Testis (tissue), 2 donors: Measurements from ENCODE around the gene IGFBP7.

Experiments used
- POLR2A ChIP-seq: fragments of 450-650 bp; IDR thresholded peaks from one replicate; pipeline ENCODE4 v1.6.1; 2017; ENCODE audit warnings: antibody characterized with exemption, mild to moderate bottlenecking, moderate library complexity
- TF ChIP-seq, protein P1 (sequence below), 3 experiments: fragments of 450-650 bp in 2 of 3; fragments of 200-600 bp in 1 of 3; sonication (generic) in 1 of 3; IDR thresholded peaks; one replicate each; pipeline ENCODE4 v1.5.1; 2016 to 2019; ENCODE audit warnings: antibody characterized with exemption in 3 of 3, mild to moderate bottlenecking in 2 of 3, moderate library complexity in 1 of 3

- TF ChIP-seq, protein P1, sequence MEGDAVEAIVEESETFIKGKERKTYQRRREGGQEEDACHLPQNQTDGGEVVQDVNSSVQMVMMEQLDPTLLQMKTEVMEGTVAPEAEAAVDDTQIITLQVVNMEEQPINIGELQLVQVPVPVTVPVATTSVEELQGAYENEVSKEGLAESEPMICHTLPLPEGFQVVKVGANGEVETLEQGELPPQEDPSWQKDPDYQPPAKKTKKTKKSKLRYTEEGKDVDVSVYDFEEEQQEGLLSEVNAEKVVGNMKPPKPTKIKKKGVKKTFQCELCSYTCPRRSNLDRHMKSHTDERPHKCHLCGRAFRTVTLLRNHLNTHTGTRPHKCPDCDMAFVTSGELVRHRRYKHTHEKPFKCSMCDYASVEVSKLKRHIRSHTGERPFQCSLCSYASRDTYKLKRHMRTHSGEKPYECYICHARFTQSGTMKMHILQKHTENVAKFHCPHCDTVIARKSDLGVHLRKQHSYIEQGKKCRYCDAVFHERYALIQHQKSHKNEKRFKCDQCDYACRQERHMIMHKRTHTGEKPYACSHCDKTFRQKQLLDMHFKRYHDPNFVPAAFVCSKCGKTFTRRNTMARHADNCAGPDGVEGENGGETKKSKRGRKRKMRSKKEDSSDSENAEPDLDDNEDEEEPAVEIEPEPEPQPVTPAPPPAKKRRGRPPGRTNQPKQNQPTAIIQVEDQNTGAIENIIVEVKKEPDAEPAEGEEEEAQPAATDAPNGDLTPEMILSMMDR (IDR thresholded peaks at IDR 0.05) = no peak
- no peak for TF ChIP-seq POLR2A
Observed at GRCh38 chr4:56995525-56995924, 114.7 kb downstream of the IGFBP7 start.
